ENCODE data around the gene EPS8.

Gene EPS8

DNA sequence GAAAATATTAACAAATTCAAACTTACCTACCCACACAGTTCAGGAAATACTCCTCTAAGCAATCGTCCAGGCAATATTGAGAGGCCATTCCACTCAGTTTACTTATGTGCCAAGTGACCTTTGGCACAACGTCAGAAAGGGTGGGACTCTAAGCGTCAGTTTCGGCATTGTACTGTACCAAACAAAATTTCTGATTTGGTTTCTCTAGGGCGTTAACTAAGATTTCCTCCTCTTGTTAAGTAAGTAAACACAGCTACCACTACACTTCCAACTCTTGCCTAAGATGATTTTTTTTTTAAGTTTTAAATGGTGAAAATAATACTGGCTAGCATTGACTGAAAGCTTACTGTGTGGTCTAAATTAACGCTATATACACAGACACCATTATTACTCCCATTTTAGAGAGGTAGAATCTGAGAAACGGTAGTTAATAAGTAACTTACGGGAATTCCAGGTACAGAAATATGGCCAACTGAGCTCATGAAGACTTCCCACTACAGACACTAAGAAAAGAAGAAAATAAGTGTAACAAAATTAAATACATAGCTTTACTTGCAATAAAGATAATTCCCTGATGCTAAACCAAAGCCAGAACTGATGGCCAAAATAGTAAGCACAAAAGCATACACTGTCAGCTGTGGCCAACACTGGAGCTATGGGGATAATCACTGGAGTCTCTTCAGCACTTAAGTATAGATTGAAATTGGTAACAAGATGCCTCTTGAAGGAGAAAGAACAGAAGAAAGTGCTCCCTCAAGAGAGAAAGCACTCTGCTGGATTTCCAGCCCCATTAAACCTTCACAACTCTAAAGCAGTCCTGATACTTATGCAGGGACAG, 76.1 kb downstream of the EPS8 start:
- no peak for DNase-seq

GRCh38 chr12:15712160-15712559, 77.0 kb downstream of the EPS8 start:
- no peak for DNase-seq

- DNase-seq: no peak
Observed at GRCh38 chr12:15710860-15711510, 78.2 kb downstream of the EPS8 start.

- no peak for DNase-seq
Observed at GRCh38 chr12:15709551-15709950, 79.6 kb downstream of the EPS8 start.

DNA sequence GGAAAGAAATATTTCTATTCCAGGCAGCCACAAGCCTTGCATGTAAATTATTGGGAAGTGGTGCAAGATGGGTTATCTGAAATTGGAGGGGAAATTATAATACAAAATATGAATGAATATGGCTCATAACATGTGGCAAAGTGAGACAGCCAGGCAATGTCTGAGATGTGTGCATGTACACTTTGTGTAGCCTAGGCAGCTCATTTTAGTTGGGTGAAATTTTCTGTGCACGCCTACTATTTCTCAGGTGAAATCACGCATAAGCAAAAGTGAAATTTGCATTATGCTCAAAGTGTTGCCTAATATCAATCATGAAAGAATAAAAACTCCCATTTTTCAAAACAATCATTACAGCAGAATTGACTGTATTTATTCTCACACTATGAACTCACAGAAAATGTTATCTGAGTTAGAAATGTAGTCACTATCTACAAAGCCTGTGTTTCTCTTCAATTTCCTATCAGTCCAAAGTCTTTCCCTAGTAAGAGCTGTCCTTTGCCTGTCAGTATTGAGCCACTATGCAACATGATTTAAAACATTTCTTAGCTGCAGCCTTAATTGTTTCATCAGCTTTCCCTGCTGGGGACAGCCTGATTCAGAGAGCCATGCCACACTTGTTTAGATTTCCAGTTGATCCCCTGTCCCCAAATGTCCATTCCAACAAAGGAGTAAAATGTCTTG, 80.7 kb downstream of the EPS8 start:
- no peak for DNase-seq

DNA sequence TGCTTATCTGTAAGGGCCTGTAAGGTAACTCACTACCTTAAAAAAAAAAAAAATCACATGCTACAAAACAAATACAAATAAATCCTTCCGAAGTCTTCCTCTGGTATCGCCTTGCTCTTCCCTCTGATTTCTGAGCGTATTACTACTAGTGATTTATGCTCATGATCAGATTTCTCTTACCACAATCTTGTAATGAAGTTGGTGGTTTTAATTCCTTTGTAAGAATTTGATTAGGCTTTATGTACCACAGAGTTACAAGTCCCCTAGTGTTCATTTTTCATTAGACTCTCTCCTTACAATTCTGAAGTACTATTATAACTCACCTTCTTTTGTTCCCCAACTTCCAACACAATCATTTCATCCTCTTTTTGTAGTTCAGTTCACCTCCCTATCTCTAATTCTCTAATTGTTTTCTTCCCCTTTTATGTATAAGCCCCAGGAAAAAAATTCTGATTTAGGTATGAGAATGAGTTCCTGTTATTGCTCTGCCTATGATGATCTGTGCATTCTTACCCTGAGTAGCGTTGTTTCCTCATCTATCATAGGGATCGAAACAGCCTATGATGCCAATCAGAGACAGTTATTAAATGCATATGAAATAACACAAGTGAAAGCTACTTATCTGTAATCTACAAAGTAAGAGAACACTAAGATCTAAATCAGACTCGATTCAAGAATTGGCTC, 81.5 kb downstream of the EPS8 start:
- no peak for DNase-seq

GRCh38 chr12:15706010-15706676, 83.0 kb downstream of the EPS8 start:
- DNase-seq: no peak

- DNase-seq: no peak
Observed at GRCh38 chr12:15705606-15706005, 83.6 kb downstream of the EPS8 start.

DNA sequence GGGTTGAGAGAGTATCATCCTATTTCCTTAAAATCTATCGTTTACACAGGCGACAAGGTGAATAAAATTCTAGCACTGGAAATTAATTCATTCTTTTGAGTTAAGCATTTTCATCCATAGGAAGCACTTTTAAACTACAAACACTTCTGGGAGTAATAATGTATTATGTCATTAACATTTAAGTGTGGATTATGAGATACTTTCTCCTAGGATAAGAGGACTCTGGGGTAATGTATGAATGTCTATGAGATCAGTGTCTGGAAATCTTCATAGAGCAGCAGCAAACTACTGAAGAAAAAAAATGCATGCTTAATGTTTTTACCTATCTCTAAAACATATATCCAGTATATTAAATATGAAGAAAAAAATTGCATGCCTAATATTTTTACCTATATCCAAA, 86.9 kb downstream of the EPS8 start:
- DNase-seq: no peak

DNA sequence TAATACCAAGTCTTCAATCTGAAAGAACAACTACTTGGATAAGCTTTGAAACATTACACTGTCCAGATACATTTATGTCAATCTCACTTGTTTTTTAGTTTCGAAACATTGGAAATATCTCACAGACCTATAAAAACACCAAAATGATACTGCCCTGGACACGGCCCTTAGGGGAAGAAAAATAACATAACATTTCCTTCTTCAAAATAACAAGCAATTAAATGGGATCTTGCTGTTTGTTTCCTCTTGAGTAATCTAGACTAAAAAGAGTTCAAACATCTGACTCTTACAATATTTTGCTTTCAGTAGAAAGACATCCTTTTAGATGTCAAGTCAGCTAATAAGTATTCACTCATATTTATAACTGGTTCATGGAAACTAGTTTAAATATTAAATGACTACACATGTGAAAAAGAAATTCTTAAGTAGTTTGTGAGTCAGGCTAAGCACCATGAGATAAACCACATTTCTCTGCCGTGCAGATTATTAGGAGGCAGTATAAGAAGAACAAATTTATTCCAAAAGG, 87.5 kb downstream of the EPS8 start:
- DNase-seq: no peak

DNA sequence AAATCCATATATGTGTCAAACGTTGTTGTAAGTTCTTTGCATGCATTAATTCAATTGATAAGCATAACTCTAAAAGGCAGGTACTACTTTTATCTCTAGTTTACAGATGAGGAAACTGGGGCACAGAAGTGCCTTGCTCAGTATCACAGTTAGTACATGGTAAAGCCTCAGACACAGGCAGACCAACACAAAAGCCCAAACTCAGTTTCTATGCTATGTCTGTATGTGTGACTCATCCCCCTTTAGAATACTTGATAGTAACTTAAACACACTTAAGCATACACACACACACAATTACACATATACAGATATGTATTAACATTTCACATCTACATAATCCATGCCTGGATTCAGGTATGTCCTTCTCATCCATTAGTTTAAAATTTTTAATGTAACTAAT, 88.0 kb downstream of the EPS8 start:
- peak in 1 of 2 donors; percentile 2 for DNase-seq

DNA sequence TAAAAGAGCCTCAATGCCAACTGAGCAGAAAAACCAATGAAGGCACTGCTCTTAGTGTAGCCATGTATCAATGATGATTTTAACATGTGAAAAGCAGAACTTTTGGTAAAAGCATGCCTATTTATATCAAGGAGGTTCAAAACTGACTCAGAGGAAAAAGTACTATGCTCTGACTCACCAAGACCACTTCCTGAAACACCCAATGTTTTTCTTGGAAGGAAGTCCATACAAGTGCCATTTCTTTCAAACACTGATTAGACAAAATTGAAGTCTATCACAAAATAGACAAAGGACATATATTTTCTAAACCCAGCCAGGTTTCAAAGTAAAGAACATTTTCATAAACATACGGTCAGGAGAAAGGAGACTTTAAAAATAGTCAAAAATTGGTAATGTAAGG, 88.6 kb downstream of the EPS8 start:
- no peak for DNase-seq

- DNase-seq: no peak
Observed at GRCh38 chr12:15699886-15700285, 89.3 kb downstream of the EPS8 start.

GRCh38 chr12:15698377-15698871, 90.8 kb downstream of the EPS8 start:
- no peak for DNase-seq

- no peak for DNase-seq
Observed at GRCh38 chr12:15697201-15697600, 92.0 kb downstream of the EPS8 start.

GRCh38 chr12:15693228-15693911, 95.8 kb downstream of the EPS8 start:
- no peak for DNase-seq

- no peak for DNase-seq
Observed at GRCh38 chr12:15691388-15691787, 97.8 kb downstream of the EPS8 start.

DNA sequence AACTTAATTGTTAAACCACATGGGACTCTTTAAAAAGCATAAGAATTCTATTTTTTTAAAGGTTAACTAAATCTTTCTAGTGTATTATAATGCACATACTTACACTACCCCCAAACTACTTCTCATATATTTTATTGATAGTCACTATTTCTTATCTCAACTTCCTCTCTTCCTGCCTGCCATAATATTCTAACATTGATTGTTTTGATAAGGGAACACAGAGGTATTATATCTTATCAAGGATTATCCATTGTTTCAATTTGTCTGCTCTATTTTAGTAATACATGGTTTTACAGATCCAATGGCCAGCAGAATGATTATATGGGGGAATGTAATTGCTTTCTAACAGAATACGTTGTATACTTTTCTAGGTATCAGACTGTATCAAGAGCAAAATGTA, 98.9 kb downstream of the EPS8 start:
- no peak for DNase-seq

- DNase-seq: no peak
Observed at GRCh38 chr12:15689751-15690191, 99.4 kb downstream of the EPS8 start.

GRCh38 chr12:15688838-15689625, 100.2 kb downstream of the EPS8 start:
- DNase-seq: no peak
